ENCODE results near the gene GJB4.
"Not testable (repeated sequence)": the region's sequence is repeated elsewhere in the genome, so short reads cannot be mapped to it uniquely, and the experiment has no call there.

GJB4 gene

DNA sequence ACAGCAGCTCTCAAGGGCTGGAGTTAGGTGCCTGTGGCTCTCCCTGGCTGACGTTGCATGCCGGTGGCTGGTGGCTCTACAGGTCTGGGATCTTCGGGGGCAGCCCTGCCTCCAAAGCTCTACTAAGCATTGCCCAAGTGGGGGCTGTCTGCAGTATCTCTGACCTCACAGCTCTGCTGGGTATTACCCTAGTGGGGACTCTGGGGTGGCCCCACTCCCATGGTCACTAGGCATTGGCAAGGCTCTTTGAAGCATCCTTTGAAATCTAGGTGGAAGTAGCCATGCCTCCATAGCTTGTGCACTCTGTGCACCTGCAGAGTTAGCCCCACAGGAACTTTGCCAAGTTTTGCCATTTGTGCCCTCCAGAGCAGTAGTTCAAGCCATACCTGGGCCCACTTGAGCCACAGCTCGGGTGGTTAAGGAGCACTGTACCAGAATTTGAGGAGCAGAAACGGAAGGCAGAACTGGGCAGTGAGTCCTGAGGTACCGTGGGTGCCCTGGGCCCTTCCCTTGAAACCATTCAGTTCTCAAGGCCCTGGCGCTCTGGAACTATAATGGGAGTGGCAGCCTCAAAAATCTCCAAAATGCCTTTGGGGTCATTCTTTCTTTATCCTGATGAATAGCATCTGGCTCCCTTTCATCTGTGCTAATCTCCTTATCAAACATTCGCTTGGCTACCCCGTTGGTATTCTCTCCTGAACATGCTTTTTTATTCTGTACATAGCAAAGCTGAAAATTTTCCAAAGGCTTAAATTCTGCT is 48.7 kb downstream of the GJB4 start:
- no peak for DNase-seq

- DNase-seq, result not testable (repeated sequence)
Measured at GRCh38 chr1:34810781-34811180, 51.2 kb downstream of the GJB4 start.
